Omental fat pad (tissue), 4 donors: ENCODE measurements around the gene IL21R. TPM values are rescaled to one million over a fixed set of nuclear protein-coding genes. Genes with fewer than 3 reads are reported as not detected.

ENCODE experiments used
- ATAC-seq: fragments of 150-250 bp; one replicate; pipeline ENCODE4 v1.9.1; 2016; ENCODE audit warnings: mild to moderate bottlenecking, moderate library complexity; ENCODE audit not compliant: low FRiP score
- DNase-seq: peaks from one replicate; pipeline ENCODE4 v3.0.0-alpha.2; 2019; ENCODE audit warnings: low spot score
- total RNA-seq, 4 donors: library from RNA; depleted of rRNA; stranded (reverse); fragments of >200 nt; gene quantifications; one replicate each; pipeline ENCODE4 v1.1.0, GENCODE V29; 2016
- TF ChIP-seq, protein P1 (sequence below), 3 donors: fragments of 450-650 bp; IDR thresholded peaks; one replicate each; pipeline ENCODE4 v1.5.1; 2016 to 2017; ENCODE audit warnings: antibody characterized with exemption in 3 of 3, mild to moderate bottlenecking in 3 of 3, moderate library complexity in 2 of 3

Gene IL21R
- total RNA-seq, 4 donors from 2014 or later: 0.19 to 1.3 (median 0.25) TPM; not detected in 1

DNA sequence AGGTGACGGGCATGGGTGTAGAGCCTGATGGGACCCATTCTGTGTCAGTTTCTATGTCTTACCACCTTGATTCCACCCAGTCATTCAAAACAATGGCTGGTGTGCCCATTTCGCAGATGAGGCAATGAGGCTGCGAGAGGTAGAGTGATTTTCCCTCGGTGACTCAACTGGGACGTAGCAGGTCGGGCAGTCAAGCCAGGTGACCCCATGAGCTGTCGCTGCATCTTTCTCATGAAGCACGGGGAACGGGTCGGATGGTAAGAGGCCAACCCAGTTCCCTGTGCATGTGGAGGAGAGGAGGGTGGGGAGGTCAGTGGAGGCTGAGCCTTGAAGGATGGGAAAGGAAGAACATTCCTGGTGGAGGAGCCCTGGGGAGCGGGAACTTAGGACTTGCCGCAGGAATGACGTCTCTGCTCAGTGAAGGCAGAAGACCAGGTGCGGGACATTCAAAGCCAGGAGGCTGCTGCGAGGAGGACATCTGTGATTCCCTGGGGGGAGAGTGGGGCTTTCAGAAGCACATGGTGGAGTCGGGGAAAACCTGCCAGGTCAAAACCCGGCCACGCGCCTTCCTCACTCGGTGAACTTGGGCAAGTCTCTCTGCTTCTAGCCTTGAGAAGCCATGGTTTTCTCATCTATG, 1.1 kb downstream of the IL21R start:
- no peak for ATAC-seq
- DNase-seq: no peak
- TF ChIP-seq, protein P1, sequence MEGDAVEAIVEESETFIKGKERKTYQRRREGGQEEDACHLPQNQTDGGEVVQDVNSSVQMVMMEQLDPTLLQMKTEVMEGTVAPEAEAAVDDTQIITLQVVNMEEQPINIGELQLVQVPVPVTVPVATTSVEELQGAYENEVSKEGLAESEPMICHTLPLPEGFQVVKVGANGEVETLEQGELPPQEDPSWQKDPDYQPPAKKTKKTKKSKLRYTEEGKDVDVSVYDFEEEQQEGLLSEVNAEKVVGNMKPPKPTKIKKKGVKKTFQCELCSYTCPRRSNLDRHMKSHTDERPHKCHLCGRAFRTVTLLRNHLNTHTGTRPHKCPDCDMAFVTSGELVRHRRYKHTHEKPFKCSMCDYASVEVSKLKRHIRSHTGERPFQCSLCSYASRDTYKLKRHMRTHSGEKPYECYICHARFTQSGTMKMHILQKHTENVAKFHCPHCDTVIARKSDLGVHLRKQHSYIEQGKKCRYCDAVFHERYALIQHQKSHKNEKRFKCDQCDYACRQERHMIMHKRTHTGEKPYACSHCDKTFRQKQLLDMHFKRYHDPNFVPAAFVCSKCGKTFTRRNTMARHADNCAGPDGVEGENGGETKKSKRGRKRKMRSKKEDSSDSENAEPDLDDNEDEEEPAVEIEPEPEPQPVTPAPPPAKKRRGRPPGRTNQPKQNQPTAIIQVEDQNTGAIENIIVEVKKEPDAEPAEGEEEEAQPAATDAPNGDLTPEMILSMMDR (IDR thresholded peaks at IDR 0.05): no peak

- TF ChIP-seq, protein P1 (IDR thresholded peaks at IDR 0.05): no peak
- DNase-seq (no peak), ATAC-seq (no peak)
Observed at GRCh38 chr16:27403601-27403992, 1.6 kb downstream of the IL21R start.

- DNase-seq (no peak), ATAC-seq (no peak)
- TF ChIP-seq, protein P1 (IDR thresholded peaks at IDR 0.05): no peak
Observed at GRCh38 chr16:27404163-27404823, 2.3 kb downstream of the IL21R start.

GRCh38 chr16:27405546-27406451, 3.8 kb downstream of the IL21R start:
- ATAC-seq (no peak), DNase-seq (no peak)
- TF ChIP-seq, protein P1 (IDR thresholded peaks at IDR 0.05): no peak

DNA sequence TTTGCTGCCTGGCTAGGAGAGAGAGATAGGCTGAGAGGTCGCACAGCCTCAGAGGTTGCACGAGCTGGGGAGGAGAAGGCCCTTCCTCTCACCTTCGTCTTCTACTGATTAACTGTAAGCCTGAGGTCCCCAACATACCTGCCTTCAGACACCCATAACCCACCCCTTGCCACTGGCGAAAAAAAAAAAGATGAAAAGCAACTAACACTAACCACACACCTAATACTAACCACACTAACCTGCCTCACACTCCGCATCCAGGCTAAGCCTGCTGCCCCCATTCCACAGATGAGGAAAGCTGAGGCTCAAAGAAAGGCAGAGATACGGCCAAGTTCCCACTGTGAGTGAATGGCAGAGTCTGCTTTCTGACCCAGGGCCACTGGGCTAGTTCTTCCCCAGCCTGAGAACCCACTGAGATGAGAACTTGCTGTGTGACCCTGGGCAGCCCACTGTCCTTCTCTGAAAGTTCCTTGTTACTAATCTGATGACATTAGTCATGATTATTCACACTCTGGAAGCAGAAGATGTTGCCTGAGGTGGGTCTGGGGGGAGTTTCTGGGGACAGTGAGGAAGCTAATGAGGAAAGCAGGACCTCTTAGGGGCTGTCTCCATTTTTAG, 4.6 kb downstream of the IL21R start:
- ATAC-seq: no peak
- TF ChIP-seq, protein P1 (IDR thresholded peaks at IDR 0.05): no peak

GRCh38 chr16:27407133-27407532, 5.2 kb downstream of the IL21R start:
- no peak for ATAC-seq
- DNase-seq: no peak
- TF ChIP-seq, protein P1 (IDR thresholded peaks at IDR 0.05): no peak

More for the DNA sequence above, 4.6 kb downstream of the IL21R start:
- DNase-seq: no peak
